Tibial nerve (tissue), 4 donors: ENCODE results near the gene ADGRE1.

ENCODE experiments used
- EP300 ChIP-seq, 2 donors: sonication (generic); formaldehyde crosslinking; IDR thresholded peaks; one replicate each; pipeline ENCODE4 v1.6.1; 2017; ENCODE audit warnings: antibody characterized with exemption in 2 of 2, mild to moderate bottlenecking in 1 of 2
- POLR2A ChIP-seq, 2 donors: fragments of 450-650 bp; IDR thresholded peaks; one replicate each; pipeline ENCODE4 v1.6.1; 2017; ENCODE audit warnings: antibody characterized with exemption in 2 of 2, mild to moderate bottlenecking in 2 of 2, moderate library complexity in 2 of 2
- TF ChIP-seq, protein P1 (sequence below), 5 experiments: fragments of 200-600 bp in 3 of 5; fragments of 450-650 bp in 2 of 5; sonication (generic) in 3 of 5; IDR thresholded peaks; one replicate each; pipeline ENCODE4 v1.5.1; 2016 to 2019; ENCODE audit warnings: antibody characterized with exemption in 5 of 5, mild to moderate bottlenecking in 3 of 5, moderate library complexity in 2 of 5

DNA sequence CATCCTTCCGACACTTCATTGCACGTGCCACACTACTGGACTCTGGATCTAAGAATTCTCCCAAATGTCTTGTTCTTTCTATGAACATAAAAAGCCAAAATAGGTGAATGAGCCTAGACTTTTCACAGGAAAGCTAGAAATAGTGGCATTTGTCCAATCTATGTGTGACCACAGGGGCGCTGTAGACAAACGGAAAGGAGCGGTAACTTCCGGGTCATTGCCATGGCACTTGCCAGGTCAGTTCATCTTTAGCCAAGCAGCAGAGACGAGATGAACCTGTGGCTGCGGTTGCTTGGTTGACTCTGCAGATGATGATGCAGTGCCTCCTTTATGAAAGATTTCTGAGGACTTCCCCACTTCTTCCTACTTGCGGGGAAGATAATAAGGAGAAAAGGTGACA is 65.6 kb downstream of the ADGRE1 start:
- TF ChIP-seq, protein P1, sequence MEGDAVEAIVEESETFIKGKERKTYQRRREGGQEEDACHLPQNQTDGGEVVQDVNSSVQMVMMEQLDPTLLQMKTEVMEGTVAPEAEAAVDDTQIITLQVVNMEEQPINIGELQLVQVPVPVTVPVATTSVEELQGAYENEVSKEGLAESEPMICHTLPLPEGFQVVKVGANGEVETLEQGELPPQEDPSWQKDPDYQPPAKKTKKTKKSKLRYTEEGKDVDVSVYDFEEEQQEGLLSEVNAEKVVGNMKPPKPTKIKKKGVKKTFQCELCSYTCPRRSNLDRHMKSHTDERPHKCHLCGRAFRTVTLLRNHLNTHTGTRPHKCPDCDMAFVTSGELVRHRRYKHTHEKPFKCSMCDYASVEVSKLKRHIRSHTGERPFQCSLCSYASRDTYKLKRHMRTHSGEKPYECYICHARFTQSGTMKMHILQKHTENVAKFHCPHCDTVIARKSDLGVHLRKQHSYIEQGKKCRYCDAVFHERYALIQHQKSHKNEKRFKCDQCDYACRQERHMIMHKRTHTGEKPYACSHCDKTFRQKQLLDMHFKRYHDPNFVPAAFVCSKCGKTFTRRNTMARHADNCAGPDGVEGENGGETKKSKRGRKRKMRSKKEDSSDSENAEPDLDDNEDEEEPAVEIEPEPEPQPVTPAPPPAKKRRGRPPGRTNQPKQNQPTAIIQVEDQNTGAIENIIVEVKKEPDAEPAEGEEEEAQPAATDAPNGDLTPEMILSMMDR (IDR thresholded peaks at IDR 0.05) = no peak
- TF ChIP-seq POLR2A (IDR thresholded peaks at IDR 0.05) = no peak
- no peak for TF ChIP-seq EP300 (IDR thresholded peaks at IDR 0.05)
